ENCODE results near the gene ATP5F1D. TPM values are rescaled to one million over a fixed set of nuclear protein-coding genes. Genes with fewer than 3 reads are reported as not detected.

Gene ATP5F1D
- polyA plus RNA-seq, 1 donor = 183 TPM

- no peak for DNase-seq
Observed at GRCh38 chr19:1220976-1221903, 20.3 kb upstream of the ATP5F1D start.

- no peak for DNase-seq
Observed at GRCh38 chr19:1221904-1222255, 19.7 kb upstream of the ATP5F1D start.

- DNase-seq = no peak
Observed at GRCh38 chr19:1222394-1222793, 19.2 kb upstream of the ATP5F1D start.

GRCh38 chr19:1223018-1223855, 18.3 kb upstream of the ATP5F1D start:
- no peak for DNase-seq

- no peak for DNase-seq
Observed at GRCh38 chr19:1224047-1224825, 17.3 kb upstream of the ATP5F1D start.

- DNase-seq = no peak
Observed at GRCh38 chr19:1224847-1225246, 16.7 kb upstream of the ATP5F1D start.

GRCh38 chr19:1225440-1226226, 15.9 kb upstream of the ATP5F1D start:
- DNase-seq = no peak

GRCh38 chr19:1226227-1226518, 15.4 kb upstream of the ATP5F1D start:
- DNase-seq = no peak

GRCh38 chr19:1226522-1227303, 14.8 kb upstream of the ATP5F1D start:
- no peak for DNase-seq

GRCh38 chr19:1227304-1228054, 14.1 kb upstream of the ATP5F1D start:
- no peak for DNase-seq

GRCh38 chr19:1228161-1228957, 13.2 kb upstream of the ATP5F1D start:
- no peak for DNase-seq

GRCh38 chr19:1229056-1229923, 12.3 kb upstream of the ATP5F1D start:
- no peak for DNase-seq

GRCh38 chr19:1229924-1230782, 11.4 kb upstream of the ATP5F1D start:
- DNase-seq = no peak

- no peak for DNase-seq
Observed at GRCh38 chr19:1230783-1231489, 10.6 kb upstream of the ATP5F1D start.

- no peak for DNase-seq
Observed at GRCh38 chr19:1231729-1232637, 9.6 kb upstream of the ATP5F1D start.

GRCh38 chr19:1232652-1233072, 8.9 kb upstream of the ATP5F1D start:
- no peak for DNase-seq
